ENCODE measurements around the gene EPS15. TPM values are rescaled to one million over a fixed set of nuclear protein-coding genes. Genes with fewer than 3 reads are reported as not detected.

EPS15 gene
- total and polyA plus RNA-seq, 12 donors, result 31.7 to 180 (median 104) TPM

DNA sequence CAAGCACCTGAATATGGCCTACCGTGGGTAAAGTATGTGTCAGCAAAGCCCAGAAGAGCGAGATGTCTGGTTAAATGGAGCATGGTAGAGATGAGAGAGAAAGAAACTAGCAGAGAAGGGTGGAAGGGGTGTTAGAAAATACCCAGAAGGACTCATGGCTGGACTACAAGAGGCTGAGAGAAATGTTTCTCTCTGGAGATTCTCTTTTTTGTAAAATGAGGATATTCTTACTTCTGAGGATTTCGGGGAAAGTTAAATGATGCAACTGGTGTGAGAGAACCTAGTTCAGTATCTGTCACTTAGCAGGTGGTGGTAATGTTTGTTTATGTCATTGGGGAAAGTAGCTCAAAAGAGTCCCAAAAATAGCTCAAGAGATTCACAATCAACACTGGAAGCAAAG, 7.2 kb upstream of the EPS15 start:
- no peak overlapping the region for H3K27ac ChIP-seq
- TF ChIP-seq, protein P1, sequence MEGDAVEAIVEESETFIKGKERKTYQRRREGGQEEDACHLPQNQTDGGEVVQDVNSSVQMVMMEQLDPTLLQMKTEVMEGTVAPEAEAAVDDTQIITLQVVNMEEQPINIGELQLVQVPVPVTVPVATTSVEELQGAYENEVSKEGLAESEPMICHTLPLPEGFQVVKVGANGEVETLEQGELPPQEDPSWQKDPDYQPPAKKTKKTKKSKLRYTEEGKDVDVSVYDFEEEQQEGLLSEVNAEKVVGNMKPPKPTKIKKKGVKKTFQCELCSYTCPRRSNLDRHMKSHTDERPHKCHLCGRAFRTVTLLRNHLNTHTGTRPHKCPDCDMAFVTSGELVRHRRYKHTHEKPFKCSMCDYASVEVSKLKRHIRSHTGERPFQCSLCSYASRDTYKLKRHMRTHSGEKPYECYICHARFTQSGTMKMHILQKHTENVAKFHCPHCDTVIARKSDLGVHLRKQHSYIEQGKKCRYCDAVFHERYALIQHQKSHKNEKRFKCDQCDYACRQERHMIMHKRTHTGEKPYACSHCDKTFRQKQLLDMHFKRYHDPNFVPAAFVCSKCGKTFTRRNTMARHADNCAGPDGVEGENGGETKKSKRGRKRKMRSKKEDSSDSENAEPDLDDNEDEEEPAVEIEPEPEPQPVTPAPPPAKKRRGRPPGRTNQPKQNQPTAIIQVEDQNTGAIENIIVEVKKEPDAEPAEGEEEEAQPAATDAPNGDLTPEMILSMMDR (IDR thresholded peaks at IDR 0.05), result no peak
- no peak for TF ChIP-seq POLR2A (IDR thresholded peaks at IDR 0.05)
- intact Hi-C loops (cut with DNase I), result no loop called here
- H3K36me3 ChIP-seq (replicated peaks in 1 of 2), result no peaks in the 10 kb centered on the region
- H3K27me3 ChIP-seq, result no peaks in the 10 kb centered on the region
- H3K4me3 ChIP-seq, result no peak overlapping the region
- 94 to 99% (median 96%) methylated on average over 3 of the region's 3 CpGs for WGBS, 4 donors
- DNase-seq, result no peak
- no peaks in the 10 kb centered on the region for H3K4me1 ChIP-seq (replicated peaks in 1 of 2)
- H3K9me3 ChIP-seq (replicated peaks in 1 of 3), result no peaks in the 10 kb centered on the region

DNA sequence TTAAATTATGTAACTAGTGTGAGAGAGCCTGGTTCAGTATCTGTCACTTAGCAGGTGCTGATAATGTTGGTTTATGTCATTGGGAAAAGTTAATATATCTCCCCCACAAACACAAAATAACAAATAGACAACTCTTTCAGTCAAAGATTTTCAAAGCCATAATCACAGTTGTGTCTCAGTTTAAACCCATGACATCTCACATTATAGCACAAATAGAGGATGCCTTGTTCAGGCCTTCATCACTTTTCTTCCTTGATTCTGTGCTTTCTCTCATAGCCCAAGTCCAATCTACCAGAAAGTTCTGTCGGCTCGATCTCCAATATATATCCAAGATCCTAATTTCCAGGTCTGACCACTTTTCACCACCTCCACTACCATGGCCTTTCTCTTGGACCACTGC, 6.2 kb upstream of the EPS15 start:
- Histone ChIP-seq H3K36me3 (replicated peaks in 1 of 2) (no peaks in the 10 kb centered on the region), H3K27ac (no peak overlapping the region), H3K9me3 (replicated peaks in 1 of 3) (no peaks in the 10 kb centered on the region), H3K4me1 (replicated peaks in 1 of 2) (peaks cover 4 to 5% of the 10 kb centered on the region in 2 donors), H3K4me3 (no peak overlapping the region), H3K27me3 (no peaks in the 10 kb centered on the region)
- intact Hi-C loops (cut with DNase I), result no loop called here
- no peak for TF ChIP-seq POLR2A (IDR thresholded peaks at IDR 0.05)
- TF ChIP-seq, protein P1 (IDR thresholded peaks at IDR 0.05), result no peak
- no peak for DNase-seq
- 91 to 100% (median 98%) methylated on average over 2 of the region's 2 CpGs for WGBS, 4 donors

DNA sequence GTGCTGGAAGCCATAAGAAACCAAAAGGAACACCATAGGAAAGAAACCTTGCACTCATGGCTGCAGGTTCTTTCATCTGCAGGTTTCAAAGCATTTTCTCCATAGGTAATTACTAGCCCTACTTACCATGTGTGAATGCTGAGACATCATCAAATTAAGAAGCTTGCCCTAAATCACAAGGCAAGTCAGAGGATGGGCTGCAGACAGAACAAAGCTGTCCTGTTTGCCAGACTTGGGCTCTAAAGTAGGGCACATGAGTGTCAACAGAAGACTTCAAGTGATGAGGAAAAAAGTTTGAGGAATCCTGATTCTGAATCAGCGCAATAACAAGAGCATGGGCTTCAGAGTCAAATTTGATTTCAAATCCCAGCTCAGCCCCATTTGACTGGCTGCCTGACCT, 5.8 kb upstream of the EPS15 start:
- Histone ChIP-seq H3K9me3 (replicated peaks in 1 of 3) (no peaks in the 10 kb centered on the region), H3K36me3 (replicated peaks in 1 of 2) (no peaks in the 10 kb centered on the region), H3K27me3 (no peaks in the 10 kb centered on the region), H3K4me3 (no peak overlapping the region), H3K4me1 (replicated peaks in 1 of 2) (peaks cover 7 to 10% of the 10 kb centered on the region in 2 donors), H3K27ac (no peak overlapping the region)
- no peak for TF ChIP-seq POLR2A (IDR thresholded peaks at IDR 0.05)
- TF ChIP-seq, protein P1 (IDR thresholded peaks at IDR 0.05), result no peak
- intact Hi-C loops (cut with DNase I), result no loop called here
- WGBS, 4 donors, result 89 to 100% (median 97%) methylated on average over 1 of the region's 1 CpG
- no peak for DNase-seq

DNA sequence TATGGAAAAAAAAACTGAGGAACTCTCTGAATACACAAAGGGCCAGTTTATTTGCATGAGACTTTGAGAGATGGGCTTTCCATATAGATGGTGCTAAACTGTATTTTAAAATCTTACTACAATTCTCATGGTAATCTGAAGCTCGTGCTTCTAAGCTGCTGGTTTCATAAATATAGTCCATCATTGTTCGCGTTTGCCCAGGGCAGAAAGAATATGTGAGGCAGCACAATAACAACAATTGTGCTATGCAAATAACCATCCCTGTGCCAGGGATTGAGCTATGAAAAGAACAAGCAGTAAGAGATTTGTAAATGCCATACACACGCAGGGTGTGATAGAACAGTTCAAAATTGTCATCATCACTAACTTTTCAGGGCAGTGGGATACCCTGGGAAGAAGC, 4.9 kb upstream of the EPS15 start:
- Histone ChIP-seq H3K27ac (no peak overlapping the region), H3K4me1 (replicated peaks in 1 of 2) (peaks cover 9 to 15% of the 10 kb centered on the region in 2 donors), H3K36me3 (replicated peaks in 1 of 2) (no peaks in the 10 kb centered on the region), H3K9me3 (replicated peaks in 1 of 3) (no peaks in the 10 kb centered on the region), H3K4me3 (no peak overlapping the region), H3K27me3 (no peaks in the 10 kb centered on the region)
- no peak for DNase-seq
- TF ChIP-seq, protein P1 (IDR thresholded peaks at IDR 0.05), result no peak
- TF ChIP-seq POLR2A (IDR thresholded peaks at IDR 0.05), result no peak
- 87 to 91% (median 88%) methylated on average over 4 of the region's 4 CpGs for WGBS, 4 donors
- intact Hi-C loops (cut with DNase I), result no loop called here

Measured in adrenal gland (tissue), 12 donors.